GM19193 (cell line): ENCODE data around the gene ASPG.

Source experiments
- POLR2A ChIP-seq: IDR thresholded peaks from 4 replicates; pipeline ENCODE4 v1.6.1; 2011; ENCODE audit not compliant: insufficient read depth, insufficient read length; ENCODE audit errors: extremely low read depth

Gene ASPG

GRCh38 chr14:104138718-104139459 lies 53.4 kb downstream of the ASPG start:
- TF ChIP-seq POLR2A = no peak

GRCh38 chr14:104139460-104140212 lies 54.1 kb downstream of the ASPG start:
- no peak for TF ChIP-seq POLR2A

DNA sequence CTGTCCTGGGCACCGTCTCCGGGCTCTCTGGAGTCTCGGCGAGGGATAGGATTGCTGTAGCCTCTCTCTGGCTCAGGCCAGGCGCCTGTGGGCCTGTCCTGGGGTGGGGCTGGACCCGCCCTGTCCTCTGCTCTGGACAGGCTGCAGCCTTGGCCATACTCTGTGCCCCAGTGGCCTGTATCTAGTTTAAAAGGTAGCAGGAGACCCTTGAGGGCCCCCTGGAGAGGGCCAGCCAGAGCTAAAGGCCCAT lies 54.6 kb downstream of the ASPG start:
- TF ChIP-seq POLR2A = no peak

GRCh38 chr14:104140463-104141331 lies 55.2 kb downstream of the ASPG start:
- TF ChIP-seq POLR2A = no peak

- TF ChIP-seq POLR2A = no peak
These were observed 56.2 kb downstream of the ASPG start for GRCh38 chr14:104141621-104142091.

GRCh38 chr14:104142136-104142945 lies 56.8 kb downstream of the ASPG start:
- TF ChIP-seq POLR2A = no peak

- TF ChIP-seq POLR2A = no peak
These were observed 57.5 kb downstream of the ASPG start for GRCh38 chr14:104142946-104143470.

DNA sequence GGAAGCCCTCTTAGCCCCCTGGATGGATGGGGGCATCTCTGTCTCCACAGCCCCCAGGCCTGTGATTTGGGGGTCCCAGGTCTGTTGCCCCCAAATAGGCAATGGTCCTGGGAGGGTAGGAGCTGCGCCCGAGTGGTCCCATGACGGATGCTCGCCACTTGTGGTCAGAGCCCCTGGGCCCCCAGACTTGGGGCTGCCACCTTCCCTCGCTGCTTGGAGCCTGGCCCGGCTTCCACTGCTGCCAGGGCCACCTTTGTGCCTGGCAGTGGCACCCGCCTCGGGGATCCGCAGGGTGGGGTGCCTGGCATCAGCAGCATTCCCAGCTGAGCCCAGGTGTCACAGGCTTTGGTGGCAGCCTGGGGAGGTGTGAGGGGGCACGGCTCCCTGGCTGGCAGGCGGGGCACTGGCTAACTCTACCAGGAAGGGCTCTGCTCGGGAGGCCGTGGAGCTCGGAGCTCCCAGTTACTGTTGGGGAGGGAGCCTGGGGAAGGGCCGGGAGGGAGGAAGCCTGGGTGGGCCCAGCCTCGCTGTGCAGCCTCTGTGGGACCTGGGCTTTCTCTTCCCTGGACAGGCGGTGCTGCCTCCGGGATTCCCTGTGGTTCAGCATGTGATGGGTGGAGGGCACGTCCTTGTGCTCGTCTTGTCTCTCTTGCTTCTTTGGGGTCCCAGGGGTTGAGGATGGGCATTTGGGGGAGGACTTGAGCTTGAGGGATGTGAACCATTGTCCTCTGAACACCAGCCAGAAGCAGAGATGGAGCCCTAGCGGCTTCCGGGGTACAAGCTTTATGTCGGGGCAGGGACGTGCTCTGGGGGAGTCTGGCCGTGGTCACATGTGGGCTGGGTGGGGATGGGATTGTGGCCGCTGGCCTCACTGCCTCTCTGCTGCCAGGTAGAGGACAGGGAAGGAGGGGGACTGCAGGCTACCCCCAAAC lies 58.3 kb downstream of the ASPG start:
- no peak for TF ChIP-seq POLR2A

GRCh38 chr14:104144453-104144790 lies 58.9 kb downstream of the ASPG start:
- TF ChIP-seq POLR2A = no peak

DNA sequence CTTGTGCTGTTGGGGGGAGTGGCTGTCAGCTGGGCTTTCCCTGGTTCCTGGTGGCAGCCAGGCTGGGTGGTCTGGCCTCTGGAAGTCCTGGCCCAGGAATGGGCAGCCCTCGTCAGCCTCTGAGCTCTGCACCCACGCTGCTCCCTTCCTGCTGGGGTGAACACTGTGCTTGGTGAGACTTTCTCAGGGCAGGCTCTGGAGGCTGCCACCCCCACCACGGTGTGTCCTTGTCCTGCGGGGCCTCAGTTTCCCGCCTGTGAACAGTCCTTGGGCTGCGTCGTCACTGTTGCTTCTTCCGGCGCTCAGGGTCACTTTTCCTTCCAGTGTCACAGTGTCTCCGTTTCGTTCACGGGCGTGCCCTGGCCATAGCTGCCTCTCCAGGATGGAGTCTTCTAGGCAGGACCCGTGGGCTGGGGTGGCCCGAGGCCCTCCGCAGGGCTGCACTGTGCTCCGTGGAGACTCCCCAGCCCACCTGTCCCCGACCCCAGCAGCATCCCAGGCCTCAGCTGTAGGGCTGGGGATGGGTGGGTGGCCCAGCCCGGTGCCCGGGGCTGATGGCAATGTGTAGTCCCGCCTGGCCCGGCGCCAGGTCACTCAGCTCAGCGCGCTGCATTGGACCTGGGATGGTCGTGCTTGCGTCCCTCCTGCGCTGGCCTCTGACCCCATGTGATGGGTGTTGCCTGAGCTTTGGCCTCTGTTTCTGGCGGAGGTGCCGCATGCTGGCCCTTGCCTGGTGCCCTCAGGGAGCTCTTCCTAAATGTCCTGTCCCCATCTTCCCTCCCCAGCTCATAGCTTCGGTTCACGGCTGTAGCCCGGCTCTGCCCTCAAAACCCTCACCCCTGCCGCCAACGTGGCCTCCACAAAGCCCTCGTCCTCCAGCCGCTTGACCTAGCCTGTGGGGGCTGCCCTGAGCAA lies 59.7 kb downstream of the ASPG start:
- TF ChIP-seq POLR2A = no peak

- TF ChIP-seq POLR2A = no peak
These were observed 60.5 kb downstream of the ASPG start for GRCh38 chr14:104145826-104146601.
